NT2/D1 (cell line): ENCODE results near the gene SLC52A3.
"Not testable (repeated sequence)": the region's sequence is repeated elsewhere in the genome, so short reads cannot be mapped to it uniquely, and the experiment has no call there.

Source experiments
- DNase-seq: peaks from one replicate; pipeline ENCODE4 v3.0.0-alpha.2; 2011; ENCODE audit warnings: low read depth, low spot score
- H3K27me3 ChIP-seq: 2 replicates; pipeline ENCODE4 v1.6.0; 2011; ENCODE audit warnings: mild to moderate bottlenecking; ENCODE audit not compliant: insufficient read length, insufficient read depth
- H3K36me3 ChIP-seq: 2 replicates; pipeline ENCODE4 v1.6.1; 2011; ENCODE audit warnings: mild to moderate bottlenecking, low read length, mixed read lengths; ENCODE audit not compliant: insufficient read depth, insufficient read length
- H3K4me1 ChIP-seq: 2 replicates; pipeline ENCODE4 v1.5.1; 2011; ENCODE audit not compliant: insufficient read depth, insufficient read length
- H3K4me3 ChIP-seq: 2 replicates; pipeline ENCODE4 v1.5.1; 2011; ENCODE audit warnings: low read depth; ENCODE audit not compliant: insufficient read length
- H3K9ac ChIP-seq: 2 replicates; pipeline ENCODE4 v1.6.0; 2011; ENCODE audit warnings: low read depth; ENCODE audit not compliant: insufficient read length
- H3K9me3 ChIP-seq: 2 replicates; pipeline ENCODE4 v1.5.1; 2011; ENCODE audit warnings: mild to moderate bottlenecking, low read length; ENCODE audit not compliant: insufficient read depth
- SUZ12 ChIP-seq: IDR thresholded peaks from 2 replicates; pipeline ENCODE4 v1.6.1; 2011; ENCODE audit not compliant: insufficient read length, insufficient read depth; ENCODE audit errors: extremely low read depth
- YY1 ChIP-seq: IDR thresholded peaks from 2 replicates; pipeline ENCODE4 v1.6.1; 2011; ENCODE audit not compliant: insufficient read length, insufficient read depth
- ZNF274 ChIP-seq: IDR thresholded peaks from 2 replicates; pipeline ENCODE4 v1.6.1; 2011; ENCODE audit warnings: mild to moderate bottlenecking, low read depth, low read length

The SLC52A3 gene

DNA sequence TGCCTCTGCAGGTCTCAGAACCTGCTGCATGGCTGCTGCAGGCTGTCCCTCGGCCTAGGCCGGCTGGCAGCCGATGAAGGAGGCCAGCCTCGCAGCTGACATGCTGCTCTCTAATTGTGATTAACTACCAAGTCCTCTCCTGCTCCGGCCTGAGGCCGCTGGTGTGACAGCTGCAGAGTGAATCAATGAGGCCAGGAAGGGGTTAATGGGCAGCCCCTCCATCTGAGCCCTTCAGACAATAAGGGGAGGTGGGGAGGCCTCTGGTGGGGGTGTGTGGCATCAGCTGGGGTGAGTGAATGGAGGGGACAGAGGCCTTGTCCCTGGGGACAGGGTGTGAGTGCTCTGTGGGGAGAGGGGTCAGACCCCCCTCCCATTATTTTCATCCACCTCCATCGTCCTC is 34.4 kb downstream of the SLC52A3 start:
- Histone ChIP-seq H3K4me1 (peaks cover 7% of the 10 kb centered on the region), H3K9me3 (no peaks in the 10 kb centered on the region)
- no peak for DNase-seq

DNA sequence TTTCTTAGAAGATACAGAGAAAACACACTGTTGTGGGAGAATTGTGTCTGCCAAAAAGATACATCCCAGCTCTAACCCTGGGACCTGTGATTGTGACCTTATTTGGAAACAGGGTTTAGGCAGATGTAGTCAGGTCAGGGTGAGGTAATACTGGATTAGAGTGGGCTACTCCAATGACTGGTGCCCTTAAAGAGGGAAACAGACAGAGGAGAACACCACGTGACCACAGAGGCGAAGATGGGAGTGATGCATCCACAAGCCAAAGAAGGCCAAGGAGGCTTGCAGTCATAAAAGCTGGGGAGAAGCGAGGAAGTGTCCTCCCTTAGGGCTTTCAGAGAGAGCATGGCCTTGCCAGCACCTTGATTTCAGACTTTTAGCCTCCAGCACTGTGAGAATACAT is 35.6 kb downstream of the SLC52A3 start:
- no peaks in the 10 kb centered on the region for H3K36me3 ChIP-seq
- H3K27me3 ChIP-seq: peaks cover 9% of the 10 kb centered on the region
- no peak overlapping the region for H3K9ac ChIP-seq
- TF ChIP-seq SUZ12: no peak
- no peak for TF ChIP-seq YY1
- TF ChIP-seq ZNF274: no peak
- H3K9me3 ChIP-seq: no peaks in the 10 kb centered on the region
- peaks cover 7% of the 10 kb centered on the region for H3K4me1 ChIP-seq
- no peak for DNase-seq
- no peak overlapping the region for H3K4me3 ChIP-seq

More for the DNA sequence above, 34.4 kb downstream of the SLC52A3 start:
- H3K27me3 ChIP-seq: peaks cover 5% of the 10 kb centered on the region
- no peaks in the 10 kb centered on the region for H3K36me3 ChIP-seq
- H3K4me3 ChIP-seq: no peak overlapping the region
- H3K9ac ChIP-seq: no peak overlapping the region
- TF ChIP-seq SUZ12 (no peak), YY1 (no peak), ZNF274 (no peak)

DNA sequence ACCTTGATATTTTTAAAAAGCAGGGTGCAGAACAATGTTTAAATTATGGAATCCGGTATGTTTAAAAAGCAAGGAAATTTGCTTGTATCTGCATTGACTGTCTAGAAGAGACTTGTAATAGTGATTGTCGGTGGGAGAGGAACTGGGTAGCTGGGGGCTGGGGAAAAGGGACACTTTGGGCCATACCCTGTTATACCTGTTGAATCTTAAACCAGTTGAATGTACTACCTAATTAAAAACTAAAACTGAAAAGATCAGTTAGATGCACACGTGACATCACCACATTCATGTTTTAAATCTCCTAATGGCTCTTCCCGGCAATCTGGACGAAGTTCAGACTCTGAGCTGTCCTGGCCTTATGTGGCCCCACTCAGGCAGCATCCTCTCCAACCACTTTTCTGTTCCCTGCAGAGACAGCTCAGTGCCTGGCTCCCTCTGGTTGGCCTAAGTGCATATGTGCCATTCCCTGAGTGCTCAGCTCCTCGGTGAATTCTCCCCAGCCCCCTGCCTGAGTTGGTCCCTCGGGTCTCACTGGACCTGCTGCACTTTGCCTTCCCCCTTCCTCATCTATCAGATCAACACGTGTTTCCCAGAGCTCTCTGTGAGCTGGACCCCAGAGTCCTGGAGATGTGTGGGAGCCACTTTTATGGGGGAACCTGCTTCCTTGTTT is 36.3 kb downstream of the SLC52A3 start:
- H3K9me3 ChIP-seq: no peaks in the 10 kb centered on the region
- no peaks in the 10 kb centered on the region for H3K36me3 ChIP-seq
- no peak overlapping the region for H3K4me3 ChIP-seq
- peaks cover 7% of the 10 kb centered on the region for H3K4me1 ChIP-seq
- peaks cover 11% of the 10 kb centered on the region for H3K27me3 ChIP-seq
- no peak overlapping the region for H3K9ac ChIP-seq
- TF ChIP-seq YY1: no peak
- TF ChIP-seq ZNF274: no peak
- no peak for TF ChIP-seq SUZ12
- no peak for DNase-seq

DNA sequence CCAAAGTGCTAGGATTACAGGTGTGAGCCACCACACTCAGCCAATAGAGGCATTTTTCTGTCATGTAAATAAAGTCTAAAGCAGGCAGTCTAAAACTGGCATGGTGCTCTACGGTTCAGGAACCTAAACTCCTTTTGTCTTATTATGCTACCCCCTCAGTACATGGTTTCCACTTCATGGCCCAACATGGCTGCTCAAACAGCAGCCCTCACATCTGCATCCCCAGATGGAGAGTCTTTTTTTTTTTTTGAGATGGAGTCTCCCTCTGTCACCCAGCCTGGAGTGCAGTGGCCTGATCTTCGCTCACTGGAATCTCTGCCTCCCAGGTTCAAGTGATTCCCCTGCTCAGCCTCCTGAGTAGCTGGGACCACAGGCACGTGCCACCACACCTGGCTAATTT is 38.3 kb downstream of the SLC52A3 start:
- no peak for TF ChIP-seq SUZ12
- no peak for TF ChIP-seq ZNF274
- no peak for TF ChIP-seq YY1
- no peaks in the 10 kb centered on the region for H3K36me3 ChIP-seq
- H3K27me3 ChIP-seq: peaks cover 18% of the 10 kb centered on the region
- no peak for DNase-seq
- H3K4me1 ChIP-seq: peaks cover 10% of the 10 kb centered on the region
- H3K9me3 ChIP-seq: no peaks in the 10 kb centered on the region
- no peak overlapping the region for H3K4me3 ChIP-seq
- H3K9ac ChIP-seq: no peak overlapping the region

DNA sequence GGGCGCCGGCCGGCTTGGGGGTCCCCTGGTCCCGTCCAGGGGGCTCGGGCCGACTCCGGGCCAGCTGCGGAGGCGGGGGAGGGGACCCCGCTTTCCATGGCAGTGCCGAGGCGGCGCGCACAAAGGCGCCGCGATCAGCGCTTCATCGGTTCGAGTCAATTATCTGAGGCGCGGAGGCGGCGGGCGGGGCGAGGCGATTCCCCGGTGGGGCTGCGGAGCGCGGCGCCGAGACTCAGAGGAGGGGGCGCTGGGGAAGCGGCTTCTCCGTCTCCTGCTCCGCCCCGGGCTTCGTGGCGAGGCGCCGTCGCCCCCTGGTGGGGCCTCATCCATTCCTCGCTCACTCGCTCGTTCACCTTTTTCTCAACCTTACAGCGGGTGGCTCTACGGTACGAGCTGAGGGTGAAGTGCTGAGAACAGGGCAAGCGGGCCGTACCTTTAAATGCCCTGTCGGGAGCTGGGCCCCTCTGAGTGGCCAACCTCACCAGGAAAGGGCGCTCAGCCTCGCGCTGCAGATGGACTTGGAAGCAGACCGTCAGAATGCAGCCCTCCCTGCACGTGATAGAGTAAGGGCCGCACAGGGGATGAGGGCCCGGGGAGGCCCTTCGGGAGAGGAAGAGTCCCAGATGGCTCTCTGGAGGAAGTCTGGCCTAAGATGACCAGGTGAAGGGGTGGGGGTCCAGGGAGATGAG is 39.9 kb downstream of the SLC52A3 start:
- Histone ChIP-seq H3K4me3 (peak overlapping the region; percentile 47), H3K9ac (peak overlapping the region; percentile 61), H3K27me3 (peaks cover 18% of the 10 kb centered on the region), H3K36me3 (no peaks in the 10 kb centered on the region), H3K4me1 (peaks cover 6% of the 10 kb centered on the region), H3K9me3 (no peaks in the 10 kb centered on the region)
- DNase-seq: peak; percentile 72
- no peak for TF ChIP-seq YY1
- TF ChIP-seq ZNF274: no peak
- TF ChIP-seq SUZ12: no peak

DNA sequence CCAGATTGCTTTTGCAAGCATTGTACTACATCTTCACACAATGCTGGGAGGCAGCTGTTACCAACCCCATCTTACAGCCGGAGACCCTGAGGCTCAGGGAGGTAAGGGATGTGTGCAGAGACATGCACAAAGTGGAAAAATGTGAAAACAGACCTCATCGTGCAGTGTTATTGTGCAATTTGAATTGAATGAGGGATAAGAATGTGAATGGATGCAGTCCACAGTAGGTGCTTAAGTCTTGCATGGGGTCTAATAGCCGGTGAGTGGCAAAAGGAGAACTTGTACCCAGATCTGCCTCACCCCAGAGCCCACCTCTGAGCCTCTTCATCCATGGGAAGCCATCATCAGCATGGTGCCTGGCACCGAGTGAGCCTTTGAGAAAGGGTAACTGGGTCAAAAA is 42.1 kb downstream of the SLC52A3 start:
- Histone ChIP-seq H3K4me1 (peaks cover 5% of the 10 kb centered on the region), H3K27me3 (peaks cover 18% of the 10 kb centered on the region), H3K4me3 (no peak overlapping the region), H3K9ac (no peak overlapping the region), H3K9me3 (no peaks in the 10 kb centered on the region), H3K36me3 (no peaks in the 10 kb centered on the region)
- TF ChIP-seq SUZ12 (no peak), YY1 (no peak), ZNF274 (no peak)
- no peak for DNase-seq

DNA sequence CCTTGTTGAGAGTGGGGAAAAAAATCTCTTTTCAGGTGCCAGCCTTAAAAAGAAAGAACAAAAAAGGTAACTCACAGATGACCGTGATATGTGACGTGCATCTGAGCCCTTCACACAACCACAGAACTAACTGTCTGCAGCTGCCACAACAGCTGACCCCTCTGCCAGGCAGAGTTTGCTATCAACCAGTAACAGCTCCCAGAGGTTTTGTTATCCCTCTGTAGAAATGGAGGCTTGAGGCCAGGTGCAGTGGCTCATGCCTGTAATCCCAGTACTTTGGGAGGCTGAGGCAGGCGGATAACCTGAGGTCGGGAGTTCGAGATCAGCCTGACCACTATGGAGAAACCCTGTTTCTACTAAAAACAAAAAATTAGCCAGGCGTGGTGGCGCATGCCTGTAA is 42.8 kb downstream of the SLC52A3 start:
- no peak overlapping the region for H3K4me3 ChIP-seq
- no peaks in the 10 kb centered on the region for H3K9me3 ChIP-seq
- no peak overlapping the region for H3K9ac ChIP-seq
- no peaks in the 10 kb centered on the region for H3K36me3 ChIP-seq
- peaks cover 18% of the 10 kb centered on the region for H3K27me3 ChIP-seq
- TF ChIP-seq YY1 (no peak), SUZ12 (no peak), ZNF274 (no peak)
- peaks cover 5% of the 10 kb centered on the region for H3K4me1 ChIP-seq
- no peak for DNase-seq

DNA sequence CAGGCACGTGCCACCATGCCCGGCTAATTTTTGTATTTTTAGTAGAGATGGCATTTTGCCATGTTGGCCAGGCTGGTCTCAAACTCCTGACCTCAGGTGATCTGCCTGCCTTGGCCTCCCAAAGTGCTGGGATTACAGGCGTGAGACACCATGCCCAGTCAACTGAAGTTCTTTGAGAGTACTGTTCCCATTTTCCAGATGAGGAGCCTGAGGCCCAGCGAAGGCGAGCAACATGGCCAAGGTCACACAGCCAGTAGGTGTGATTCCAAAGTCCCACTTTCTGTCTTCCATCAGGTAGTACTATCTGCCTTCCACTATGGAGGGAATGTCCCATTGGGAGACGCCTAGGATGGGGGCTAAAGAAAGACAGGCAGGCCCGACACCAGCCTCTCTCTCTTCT is 43.5 kb downstream of the SLC52A3 start:
- H3K36me3 ChIP-seq, H3K9me3 ChIP-seq, H3K9ac ChIP-seq, H3K4me3 ChIP-seq, H3K4me1 ChIP-seq, DNase-seq: not testable (repeated sequence)
- H3K27me3 ChIP-seq: peaks cover 18% of the 10 kb centered on the region
